GM12892 (cell line): ENCODE results near the gene KPRP.

Experiments
- DNase-seq: peaks from one replicate; pipeline ENCODE4 v3.0.0; 2011; ENCODE audit not compliant: insufficient read length
- FAIRE-seq: peaks from 2 replicates; lab custom pipeline; 2011; peaks lifted over from hg19 to GRCh38; lab: Jason Lieb, UNC
- POLR2A ChIP-seq: IDR thresholded peaks from 2 replicates; pipeline ENCODE4 v1.6.1; 2011; ENCODE audit warnings: low read depth, low read length, control low read depth
- POLR2AphosphoS5 ChIP-seq: IDR thresholded peaks from 2 replicates; pipeline ENCODE4 v1.6.1; 2011; ENCODE audit warnings: low read depth, low read length, control low read depth
- TAF1 ChIP-seq: IDR thresholded peaks from 2 replicates; pipeline ENCODE4 v1.6.1; 2011; ENCODE audit warnings: low read depth, mild to moderate bottlenecking, control low read depth, low read length, borderline replicate concordance

KPRP gene

DNA sequence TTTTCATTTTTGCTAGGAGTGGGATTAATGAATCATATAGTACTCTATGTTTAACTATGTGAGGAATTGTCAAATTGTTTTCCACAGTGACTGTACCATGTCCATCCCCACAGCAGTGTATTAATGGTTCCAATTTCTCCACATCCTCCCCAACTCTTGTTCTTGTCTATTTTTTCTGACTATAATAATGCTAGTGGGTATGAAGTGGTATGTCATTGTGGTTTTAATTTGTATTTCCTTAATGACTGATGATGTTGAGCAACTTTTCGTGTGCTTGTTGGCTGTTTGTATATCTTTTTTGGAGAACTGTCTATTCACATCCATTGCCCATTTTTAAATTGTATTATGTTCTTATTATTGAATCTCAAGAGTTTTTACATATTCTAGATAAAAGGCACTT lies 10.0 kb upstream of the KPRP start:
- TF ChIP-seq POLR2AphosphoS5 (no peak), TAF1 (no peak), POLR2A (no peak)
- DNase-seq (no peak), FAIRE-seq (no peak)

DNA sequence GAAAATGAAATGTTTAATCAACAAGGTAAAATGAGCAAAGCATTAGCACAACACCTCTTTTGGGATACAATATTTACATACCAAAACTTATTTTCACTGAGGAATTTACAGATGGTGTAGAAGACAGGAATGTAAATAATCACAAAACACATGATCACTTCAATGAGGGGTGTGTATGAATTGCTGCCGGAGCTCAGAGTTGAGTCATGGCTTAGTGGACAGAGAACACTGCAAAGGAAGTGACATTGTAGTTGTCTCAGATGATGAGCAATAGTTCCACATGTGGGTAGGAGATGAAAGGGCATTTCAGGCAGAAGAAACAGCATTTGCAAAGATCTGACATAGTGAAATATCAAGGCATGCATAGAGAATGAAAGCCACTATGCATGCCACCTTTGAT lies 5.6 kb upstream of the KPRP start:
- no peak for TF ChIP-seq TAF1
- TF ChIP-seq POLR2A: no peak
- TF ChIP-seq POLR2AphosphoS5: no peak
- DNase-seq (no peak), FAIRE-seq (no peak)

DNA sequence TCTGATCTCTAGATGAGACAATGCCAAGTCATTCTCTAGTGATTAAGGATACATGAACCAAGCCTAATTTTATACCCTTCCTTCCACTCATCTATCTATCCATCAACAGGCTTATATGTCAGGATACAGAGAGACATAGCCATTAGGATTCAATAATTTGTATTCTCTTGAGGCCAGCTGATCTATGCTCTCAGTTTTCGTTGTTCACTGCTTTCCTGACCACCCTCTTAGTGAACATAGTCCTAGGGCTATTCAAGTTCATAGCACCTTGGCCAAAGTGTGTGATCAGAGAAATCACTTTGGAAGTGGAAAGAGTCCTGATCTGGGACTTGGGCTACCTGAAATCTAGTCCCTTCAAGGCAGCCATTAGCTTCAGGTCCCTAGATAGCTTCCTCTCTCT lies 4.2 kb upstream of the KPRP start:
- DNase-seq: no peak
- FAIRE-seq: no peak
- TF ChIP-seq POLR2A: no peak
- TF ChIP-seq TAF1: no peak
- TF ChIP-seq POLR2AphosphoS5: no peak

DNA sequence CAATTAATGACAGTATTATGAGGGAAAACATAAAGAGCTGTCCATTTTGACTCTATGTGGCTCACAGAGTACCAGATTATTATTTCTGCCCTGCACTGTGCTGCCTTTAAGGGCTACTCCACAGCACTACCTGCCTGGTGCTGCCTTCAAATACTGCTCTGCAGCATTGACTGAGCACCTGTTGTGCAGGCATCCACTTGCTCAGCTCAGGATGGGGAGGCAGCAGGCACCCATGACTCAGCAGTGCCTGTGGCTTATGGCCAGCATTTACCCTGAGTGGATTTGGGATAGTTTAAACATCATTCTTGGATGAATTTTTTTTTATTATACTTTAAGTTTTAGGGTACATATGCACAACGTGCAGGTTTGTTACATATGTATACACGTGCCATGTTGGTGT lies 953 bp upstream of the KPRP start:
- no peak for DNase-seq
- TF ChIP-seq TAF1 (no peak), POLR2AphosphoS5 (no peak), POLR2A (no peak)
- FAIRE-seq: no peak

DNA sequence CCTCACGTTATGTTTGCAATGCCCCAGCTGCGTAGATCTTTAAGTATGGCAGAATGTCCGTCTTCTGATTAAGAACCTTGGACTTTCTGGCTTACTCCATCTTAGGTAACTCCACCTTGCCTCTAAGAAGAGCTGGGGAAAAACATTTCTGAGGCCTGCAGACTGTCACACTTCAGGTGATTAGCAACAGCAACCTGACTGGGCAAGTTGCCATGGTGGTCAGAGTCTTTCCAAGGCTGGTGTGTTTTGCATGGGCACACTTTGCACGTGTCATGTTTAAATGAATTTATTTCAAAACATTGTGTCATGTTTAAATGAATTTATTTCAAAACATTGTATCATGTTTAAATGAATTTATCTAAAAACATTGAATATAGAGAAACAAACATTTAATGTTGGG lies 811 bp downstream of the KPRP start:
- FAIRE-seq (no peak), DNase-seq (no peak)
- TF ChIP-seq TAF1 (no peak), POLR2AphosphoS5 (no peak), POLR2A (no peak)

DNA sequence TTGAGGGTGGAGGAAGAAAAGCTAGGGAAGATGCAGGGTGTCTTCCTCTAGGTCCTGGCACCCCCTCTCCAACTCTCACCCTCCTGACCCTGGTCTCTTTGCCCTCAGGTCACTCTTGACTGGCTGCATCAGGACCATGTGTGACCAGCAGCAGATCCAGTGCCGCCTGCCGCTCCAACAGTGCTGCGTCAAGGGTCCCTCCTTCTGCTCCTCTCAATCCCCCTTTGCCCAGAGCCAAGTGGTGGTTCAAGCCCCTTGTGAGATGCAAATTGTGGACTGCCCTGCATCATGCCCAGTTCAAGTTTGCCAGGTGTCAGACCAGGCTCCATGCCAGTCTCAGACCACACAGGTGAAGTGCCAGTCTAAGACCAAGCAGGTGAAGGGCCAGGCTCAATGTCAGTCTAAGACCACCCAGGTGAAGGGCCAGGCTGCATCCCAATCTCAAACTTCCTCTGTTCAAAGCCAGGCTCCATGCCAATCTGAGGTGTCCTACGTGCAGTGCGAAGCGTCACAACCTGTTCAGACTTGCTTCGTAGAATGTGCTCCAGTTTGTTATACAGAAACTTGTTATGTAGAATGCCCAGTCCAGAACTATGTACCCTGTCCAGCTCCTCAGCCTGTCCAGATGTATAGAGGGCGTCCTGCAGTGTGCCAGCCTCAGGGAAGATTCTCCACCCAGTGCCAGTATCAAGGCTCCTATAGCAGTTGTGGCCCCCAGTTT lies 1.8 kb downstream of the KPRP start:
- TF ChIP-seq POLR2AphosphoS5 (no peak), POLR2A (no peak), TAF1 (no peak)
- FAIRE-seq (no peak), DNase-seq (no peak)

DNA sequence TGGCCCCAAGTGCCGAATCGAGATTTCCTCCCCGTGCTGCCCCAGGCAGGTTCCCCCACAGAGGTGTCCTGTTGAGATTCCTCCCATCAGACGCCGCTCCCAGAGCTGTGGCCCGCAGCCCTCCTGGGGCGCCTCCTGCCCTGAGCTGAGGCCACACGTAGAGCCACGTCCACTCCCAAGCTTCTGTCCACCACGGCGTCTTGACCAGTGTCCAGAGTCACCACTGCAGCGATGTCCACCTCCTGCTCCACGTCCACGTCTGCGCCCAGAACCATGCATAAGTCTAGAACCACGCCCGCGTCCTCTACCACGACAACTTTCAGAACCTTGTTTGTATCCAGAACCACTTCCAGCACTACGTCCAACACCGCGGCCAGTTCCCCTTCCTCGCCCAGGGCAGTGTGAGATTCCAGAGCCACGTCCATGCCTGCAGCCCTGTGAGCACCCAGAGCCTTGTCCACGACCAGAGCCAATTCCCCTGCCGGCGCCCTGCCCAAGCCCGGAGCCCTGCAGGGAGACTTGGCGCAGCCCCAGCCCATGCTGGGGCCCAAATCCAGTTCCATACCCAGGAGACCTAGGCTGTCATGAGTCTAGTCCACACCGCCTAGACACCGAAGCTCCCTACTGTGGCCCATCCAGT lies 2.8 kb downstream of the KPRP start:
- TF ChIP-seq TAF1 (no peak), POLR2A (no peak)
- no peak for DNase-seq
- no peak for FAIRE-seq

DNA sequence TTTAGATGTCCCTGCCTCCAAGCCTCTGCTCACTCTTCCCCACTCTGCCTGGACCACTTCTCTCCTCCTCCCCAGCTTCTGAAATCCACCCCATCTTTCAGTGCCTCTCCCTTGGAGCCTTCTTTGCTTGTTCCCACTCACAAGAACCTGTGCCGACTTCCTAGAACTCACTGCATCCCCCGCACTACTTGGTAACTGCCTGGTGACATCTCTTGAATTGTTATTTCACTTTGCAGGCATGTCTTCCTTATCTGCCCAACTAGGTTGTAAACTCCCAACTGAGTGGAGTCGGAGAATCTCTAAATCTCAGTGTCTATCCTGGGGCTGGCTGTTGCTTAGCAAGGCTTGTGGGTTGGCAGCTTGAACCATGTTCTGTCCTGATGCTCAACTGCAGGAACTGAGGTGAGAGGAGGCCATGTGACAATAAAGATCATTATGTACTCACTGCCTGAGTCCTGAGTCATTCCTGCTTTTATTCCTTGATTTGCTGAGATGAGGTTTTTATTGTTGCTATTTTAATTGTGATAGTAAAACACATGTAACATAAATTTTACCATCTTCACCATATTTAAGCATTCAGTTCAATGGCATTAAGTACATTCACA lies 3.9 kb downstream of the KPRP start:
- FAIRE-seq: no peak
- no peak for TF ChIP-seq POLR2AphosphoS5
- no peak for TF ChIP-seq TAF1
- no peak for TF ChIP-seq POLR2A

DNA sequence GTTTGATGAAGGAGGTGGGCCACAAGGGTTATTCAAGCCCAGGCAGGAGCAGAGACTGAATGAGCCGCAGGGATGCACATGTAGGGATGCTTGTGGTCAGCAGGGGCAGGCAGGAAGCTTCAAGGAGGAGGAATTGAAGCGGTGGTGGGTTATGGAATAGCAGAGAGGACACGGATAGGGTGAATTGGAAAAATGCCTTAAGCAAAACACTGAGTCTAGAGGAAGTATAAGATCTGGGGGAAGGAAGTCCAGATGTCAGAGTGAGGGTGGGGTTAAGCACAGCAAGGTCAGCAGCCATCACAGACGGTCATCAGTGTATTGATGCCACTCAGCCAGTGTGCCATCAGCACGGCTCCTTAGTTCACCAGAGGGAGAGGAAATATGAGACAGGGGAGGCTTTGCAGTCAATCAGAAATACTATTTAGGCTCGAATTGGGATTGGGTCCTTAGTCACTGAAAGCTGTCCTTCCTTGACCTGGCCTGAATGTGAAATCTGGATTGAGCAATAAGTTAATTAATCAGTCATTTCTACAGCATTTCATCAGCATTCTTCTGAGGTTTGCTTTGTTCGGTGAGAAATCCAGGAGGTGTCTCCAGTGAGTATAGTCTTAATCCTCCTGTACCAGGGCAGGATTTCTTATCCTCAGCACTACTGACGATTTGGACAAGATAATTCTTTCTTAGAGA lies 11.2 kb downstream of the KPRP start:
- no peak for FAIRE-seq
- DNase-seq: no peak
- TF ChIP-seq POLR2A (no peak), TAF1 (no peak), POLR2AphosphoS5 (no peak)

More for the DNA sequence above, 3.9 kb downstream of the KPRP start:
- no peak for DNase-seq

DNA sequence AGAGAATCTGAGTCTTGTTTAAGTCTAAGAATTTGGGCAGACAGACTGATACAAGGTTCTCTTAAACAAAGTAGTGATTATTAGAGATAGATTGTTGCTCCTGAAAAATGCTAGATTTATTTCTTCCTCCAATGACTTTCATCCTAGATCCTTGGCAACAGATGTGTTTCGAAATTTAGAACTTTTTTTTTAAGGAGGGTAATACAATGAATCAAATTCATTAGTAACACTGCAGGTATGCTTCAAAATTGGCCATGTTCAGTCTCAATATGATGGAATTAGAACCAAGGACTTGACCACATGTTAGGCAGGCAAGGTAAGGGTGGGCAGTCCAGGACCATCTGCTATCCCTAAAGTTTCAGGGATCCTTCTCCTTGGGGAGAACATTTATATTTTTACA lies 12.6 kb downstream of the KPRP start:
- TF ChIP-seq POLR2A: no peak
- no peak for TF ChIP-seq POLR2AphosphoS5
- no peak for TF ChIP-seq TAF1
- FAIRE-seq (no peak), DNase-seq (no peak)

DNA sequence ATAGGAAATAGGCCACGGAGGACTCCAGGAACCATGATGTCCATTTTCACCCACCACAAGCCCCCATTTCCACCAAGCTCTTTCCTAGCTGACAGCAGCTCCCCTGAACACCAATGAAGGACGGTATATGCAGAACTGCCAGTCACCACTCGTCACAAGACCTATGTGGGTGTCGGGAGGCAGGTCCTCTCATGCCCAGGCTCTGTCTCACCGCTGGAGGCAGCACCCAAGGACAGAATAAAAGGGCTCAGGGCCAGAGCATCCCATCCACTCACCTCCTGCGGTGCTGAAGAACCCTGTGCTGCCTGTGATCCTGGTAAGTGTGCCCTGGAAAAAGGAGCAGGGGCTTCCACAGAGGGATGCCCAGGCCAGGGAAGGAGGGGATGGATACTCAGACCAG lies 17.1 kb downstream of the KPRP start, which contains the start of gene LCE1F:
Gene LCE1F (plus strand): TSS at position 266 of the 400 bp plus-strand sequence. CDS start 1,232 bp downstream, outside the sequence.
- TF ChIP-seq POLR2A: no peak
- no peak for TF ChIP-seq TAF1
- no peak for TF ChIP-seq POLR2AphosphoS5
- no peak for FAIRE-seq
- DNase-seq: no peak

DNA sequence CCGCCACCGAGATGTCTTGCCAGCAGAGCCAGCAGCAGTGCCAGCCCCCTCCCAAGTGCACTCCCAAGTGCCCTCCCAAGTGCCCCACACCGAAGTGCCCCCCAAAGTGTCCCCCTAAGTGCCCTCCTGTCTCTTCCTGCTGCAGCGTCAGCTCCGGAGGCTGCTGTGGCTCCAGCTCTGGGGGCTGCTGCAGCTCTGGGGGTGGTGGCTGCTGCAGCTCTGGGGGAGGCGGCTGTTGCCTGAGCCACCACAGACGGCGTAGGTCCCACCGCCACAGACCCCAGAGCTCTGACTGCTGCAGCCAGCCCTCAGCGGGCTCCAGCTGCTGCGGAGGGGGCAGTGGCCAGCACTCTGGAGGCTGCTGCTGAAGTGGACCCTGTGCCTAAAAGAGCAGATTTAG lies 18.5 kb downstream of the KPRP start:
- DNase-seq: no peak
- no peak for FAIRE-seq
- TF ChIP-seq POLR2A (no peak), POLR2AphosphoS5 (no peak), TAF1 (no peak)
